Cerebellar cortex (tissue), 1 donor: Measurements from ENCODE around the gene FIZ1.
"Not testable (repeated sequence)": the region's sequence is repeated elsewhere in the genome, so short reads cannot be mapped to it uniquely, and the experiment has no call there.

Experiments
- DNase-seq: peaks from one replicate; pipeline ENCODE4 v3.0.0-alpha.2; 2015; ENCODE audit warnings: low spot score

Gene FIZ1

DNA sequence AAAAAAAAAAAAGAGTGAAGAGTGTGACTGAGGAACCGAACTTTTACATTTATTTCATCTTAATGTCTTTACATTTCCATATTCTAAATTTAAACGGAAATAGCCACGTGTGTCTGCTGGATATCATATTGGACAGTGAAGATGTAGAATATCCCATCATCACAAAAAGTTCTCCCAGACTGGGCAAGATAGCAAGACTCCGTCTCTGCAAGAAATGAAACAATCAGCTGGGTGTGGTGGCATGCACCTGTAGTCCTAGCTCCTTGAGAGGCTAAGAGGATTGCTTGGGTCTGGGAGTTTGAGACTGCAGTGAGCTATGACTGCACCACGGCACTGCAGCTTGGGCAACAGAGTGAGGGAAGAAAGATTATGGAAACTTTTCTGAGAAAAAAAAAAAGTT lies 22.6 kb downstream of the FIZ1 start:
- DNase-seq: no peak

GRCh38 chr19:55573929-55574328 lies 25.4 kb downstream of the FIZ1 start:
- not testable (repeated sequence) for DNase-seq

DNA sequence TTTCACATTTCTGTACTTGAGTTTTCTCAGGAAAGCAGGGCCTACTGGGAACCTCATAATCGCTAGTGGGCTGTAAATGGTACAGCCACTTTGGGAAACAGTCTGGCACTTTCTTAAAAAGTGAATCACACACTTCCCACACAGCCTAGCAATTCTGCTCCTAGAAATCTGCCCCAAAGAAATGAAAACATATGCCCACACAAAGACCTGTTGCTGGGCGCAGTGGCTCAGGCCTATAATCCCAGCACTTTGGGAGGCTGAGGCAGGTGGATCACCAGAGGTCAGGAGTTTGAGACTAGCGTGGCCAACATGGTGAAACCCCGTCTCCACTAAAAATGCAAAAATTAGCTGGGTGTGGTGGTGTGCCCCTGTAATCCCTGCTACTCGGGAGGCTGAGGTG lies 29.8 kb downstream of the FIZ1 start:
- DNase-seq: not testable (repeated sequence)

DNA sequence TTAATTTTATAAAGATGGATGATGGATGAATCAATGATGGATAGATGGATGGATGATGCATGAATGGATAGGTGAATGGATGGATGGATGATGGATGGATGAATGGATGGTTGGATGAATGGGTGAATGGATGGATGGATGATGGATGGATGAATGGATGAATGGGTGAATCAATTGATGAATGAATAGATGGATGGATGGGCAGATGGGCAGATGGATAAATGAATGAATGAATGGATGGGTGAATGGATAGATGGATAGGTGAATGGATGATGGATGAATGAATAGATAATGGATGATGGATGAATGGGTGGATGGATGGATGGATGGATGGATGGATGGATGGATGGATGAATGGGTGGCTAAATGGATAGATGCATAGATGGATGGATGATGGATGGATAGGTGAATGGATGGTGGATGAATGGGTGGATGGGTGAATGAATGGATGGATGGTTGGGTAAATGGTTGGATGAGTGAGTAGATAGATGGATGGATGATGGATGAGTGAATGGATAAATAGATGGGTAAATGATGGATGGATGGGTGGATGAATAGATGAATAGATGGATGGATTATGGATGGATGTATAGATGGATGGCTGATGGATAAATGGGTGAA lies 31.5 kb downstream of the FIZ1 start:
- DNase-seq: no peak

DNA sequence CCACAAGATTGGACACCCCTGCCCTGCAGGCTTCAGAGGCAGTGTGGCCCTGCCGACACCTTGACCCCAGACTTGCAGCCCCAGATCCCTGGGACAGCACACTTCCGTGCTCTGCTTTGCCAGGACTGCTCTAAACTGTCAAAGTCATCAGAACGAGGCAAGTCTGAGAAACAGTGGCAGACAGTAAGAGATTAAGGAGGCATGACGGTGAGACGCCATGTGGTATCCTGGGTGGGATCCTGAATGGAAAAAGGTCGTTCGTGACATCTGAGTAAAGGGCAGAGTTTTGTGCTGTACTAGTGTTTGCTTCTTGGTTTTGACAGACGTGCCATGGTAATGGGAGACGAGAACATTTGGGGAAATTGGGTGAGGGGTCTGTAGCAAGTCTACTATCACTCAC lies 32.5 kb downstream of the FIZ1 start:
- no peak for DNase-seq

- peak; percentile 96 for DNase-seq
Observed at GRCh38 chr19:55563261-55563690, 36.0 kb downstream of the FIZ1 start.

- peak; percentile 57 for DNase-seq
Observed at GRCh38 chr19:55559684-55560083, 39.6 kb downstream of the FIZ1 start.

DNA sequence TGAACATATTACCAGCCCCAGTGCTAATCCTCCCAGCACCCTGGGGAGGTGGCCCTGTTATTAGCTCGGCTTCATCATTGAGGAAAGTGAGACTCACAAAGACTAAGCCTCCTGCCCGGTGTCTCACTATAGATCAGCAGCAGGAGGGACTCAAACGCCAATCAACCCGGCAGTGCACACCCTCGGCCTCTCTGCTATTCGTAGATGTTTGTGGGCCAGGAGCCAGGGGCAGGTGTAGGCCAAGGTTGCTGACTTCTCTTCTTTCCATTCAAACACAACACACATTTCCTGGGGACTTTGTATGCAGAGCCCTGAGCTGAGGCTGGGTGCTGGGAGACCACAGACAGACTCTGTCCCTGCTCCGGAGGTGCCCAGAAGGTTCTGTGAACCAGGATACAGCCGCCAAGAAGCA lies 44.6 kb downstream of the FIZ1 start:
- DNase-seq: peak; percentile 43

DNA sequence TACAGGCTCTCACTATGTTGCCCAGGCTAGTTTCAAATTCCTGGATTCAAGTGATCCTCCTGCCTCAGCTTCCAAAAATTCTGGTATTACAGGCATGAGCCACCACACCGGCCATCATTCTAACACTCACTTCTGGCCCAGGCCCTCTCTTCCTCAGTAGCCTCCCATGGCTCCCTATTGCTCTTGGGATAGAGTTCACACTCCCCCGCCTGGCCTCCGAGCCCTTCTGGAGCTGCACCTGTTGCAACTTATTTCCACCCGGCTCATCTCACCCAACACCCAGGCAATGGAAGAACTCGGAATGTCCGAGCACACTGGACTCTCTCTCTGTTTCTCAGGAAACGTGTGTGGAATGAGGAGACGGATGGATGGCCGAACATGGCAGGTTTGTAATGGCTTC lies 45.0 kb downstream of the FIZ1 start:
- no peak for DNase-seq

DNA sequence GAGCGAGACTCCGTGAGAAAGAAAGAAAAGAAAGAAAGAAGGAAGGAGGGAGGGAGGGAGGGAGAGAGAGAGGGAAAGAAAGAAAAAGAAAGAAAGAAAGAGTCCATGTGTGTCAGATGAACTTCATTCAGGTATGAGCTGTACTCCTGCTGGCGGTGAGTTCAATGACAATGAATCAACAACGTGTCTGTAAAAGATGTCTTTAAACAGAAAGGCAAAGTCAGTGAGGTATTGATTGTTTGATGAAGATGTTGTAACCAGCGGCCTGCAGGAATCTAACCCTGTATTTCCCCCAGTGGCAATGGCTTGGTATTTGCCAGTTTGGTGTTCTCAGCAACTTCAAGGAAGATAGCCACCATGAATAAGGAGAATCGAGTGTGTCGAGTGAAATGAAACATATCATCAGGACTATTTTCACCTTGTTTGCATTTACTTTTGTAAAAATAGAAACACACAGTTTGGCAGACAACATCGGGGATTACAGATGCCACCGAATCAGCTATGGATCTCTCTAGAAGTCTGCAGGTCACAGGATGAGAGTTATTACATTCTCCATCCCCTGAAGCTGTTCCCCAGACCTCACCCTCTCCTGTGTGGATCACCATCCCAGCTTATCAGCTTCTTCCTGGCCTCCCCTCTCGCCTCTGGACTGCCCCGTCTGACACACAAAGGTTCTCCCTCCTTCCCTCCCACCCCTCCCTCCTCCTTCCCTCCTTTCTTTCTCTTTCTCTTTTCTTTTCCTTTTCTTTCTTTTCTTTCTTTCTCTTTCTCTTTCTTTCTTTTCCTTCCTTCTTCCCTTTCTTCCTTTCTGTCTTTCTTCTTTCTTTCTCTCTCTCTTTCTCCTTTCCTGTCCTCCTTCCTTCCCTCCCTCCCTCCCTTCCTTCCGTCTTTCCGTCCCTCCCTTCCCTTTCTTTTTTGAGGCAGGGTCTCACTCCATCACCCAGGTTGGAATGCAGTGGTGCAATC lies 45.8 kb downstream of the FIZ1 start:
- DNase-seq: no peak

DNA sequence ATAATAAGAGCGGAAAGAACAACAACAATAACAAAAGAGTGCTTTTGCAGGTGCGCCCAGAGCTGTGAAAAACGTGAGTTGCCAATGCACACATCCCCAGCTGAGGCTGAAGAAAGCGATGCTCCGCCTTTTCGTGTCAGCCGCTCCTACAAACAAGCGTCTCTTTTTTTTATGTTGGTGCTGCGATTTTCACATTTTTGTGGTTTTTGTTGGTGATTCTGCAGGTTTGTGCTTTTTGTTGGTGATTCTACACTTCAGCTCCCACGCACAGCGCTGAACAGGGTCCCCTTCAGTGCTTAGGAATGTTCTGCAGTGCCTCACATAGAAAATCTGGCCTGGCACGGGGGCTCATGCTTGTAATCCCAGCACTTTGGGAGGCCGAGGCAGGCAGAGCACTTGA lies 46.7 kb downstream of the FIZ1 start:
- DNase-seq: no peak

GRCh38 chr19:55552206-55552605 lies 47.1 kb downstream of the FIZ1 start:
- DNase-seq: no peak

DNA sequence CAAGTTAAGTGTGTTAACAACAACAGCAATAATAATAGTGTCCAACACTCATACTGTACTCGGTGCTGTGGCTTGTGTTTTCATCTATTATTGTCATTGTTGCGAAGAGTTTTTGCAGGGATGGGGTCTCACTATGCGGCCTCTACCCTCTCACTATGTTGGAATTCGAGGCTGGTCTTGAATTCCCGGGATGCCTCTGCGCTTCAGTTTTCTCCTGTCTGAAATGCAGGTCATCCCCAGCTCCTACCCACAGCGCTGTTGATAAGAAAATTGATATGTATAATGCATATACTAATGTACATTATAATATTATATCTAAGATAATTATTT lies 49.0 kb downstream of the FIZ1 start:
- DNase-seq: no peak

GRCh38 chr19:55549500-55550320 lies 49.6 kb downstream of the FIZ1 start:
- peak; percentile 64 for DNase-seq

GRCh38 chr19:55546822-55547614 lies 52.3 kb downstream of the FIZ1 start:
- DNase-seq: no peak

DNA sequence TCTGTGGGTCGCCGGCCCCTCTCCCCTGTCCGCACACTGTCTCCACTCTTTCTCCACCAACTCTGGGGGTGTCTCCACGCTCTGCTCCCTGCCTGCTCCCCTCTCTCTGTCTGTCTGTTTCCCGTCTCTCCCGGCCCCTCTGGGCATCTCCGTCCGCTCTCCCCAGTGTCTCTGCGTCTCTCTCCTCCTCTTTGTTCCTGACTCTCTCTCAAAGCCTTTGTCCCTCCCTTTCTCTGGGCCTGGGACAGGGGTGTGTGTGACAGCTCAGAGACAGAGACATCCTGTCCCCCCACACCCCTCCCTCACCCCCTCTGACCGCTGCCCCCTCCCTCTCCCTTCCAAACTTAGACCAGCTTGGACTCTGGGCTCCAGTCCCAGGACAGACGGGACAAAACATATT lies 53.3 kb downstream of the FIZ1 start:
- no peak for DNase-seq

GRCh38 chr19:55545443-55545842 lies 53.9 kb downstream of the FIZ1 start, which contains the start of gene SBK3:
Gene SBK3 (minus strand): TSS chr19:55545543. CDS start chr19:55545543, 0 bp downstream.
- DNase-seq: no peak

- no peak for DNase-seq
Observed at GRCh38 chr19:55544776-55545439, 54.4 kb downstream of the FIZ1 start.

DNA sequence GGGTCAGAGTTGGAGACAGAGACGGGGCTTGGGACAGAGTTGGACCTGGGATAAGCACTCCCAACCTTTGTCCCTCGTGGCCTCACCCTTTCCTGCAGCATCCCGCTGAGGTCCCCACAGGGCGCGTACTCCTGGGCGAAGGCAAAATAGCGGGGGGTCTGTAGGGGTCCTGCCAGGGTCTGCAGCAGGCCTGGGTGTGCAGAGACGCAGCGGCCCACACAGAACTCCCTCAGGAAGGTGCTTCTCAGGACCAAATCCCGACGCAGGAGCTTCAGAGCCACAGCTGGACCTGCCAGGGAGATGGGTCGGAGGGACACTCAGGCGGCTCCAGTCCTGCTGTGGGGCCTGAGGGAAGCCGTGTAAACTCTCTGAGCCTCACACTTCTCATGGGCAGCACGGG lies 55.3 kb downstream of the FIZ1 start:
- DNase-seq: no peak

GRCh38 chr19:55543567-55543966 lies 55.8 kb downstream of the FIZ1 start:
- no peak for DNase-seq

GRCh38 chr19:55542292-55542855 lies 56.9 kb downstream of the FIZ1 start:
- no peak for DNase-seq
